Endothelial cell (in vitro differentiated cells): ENCODE measurements around the gene IQGAP2. TPM values are rescaled to one million over a fixed set of nuclear protein-coding genes. Genes with fewer than 3 reads are reported as not detected.

Experiments
- DNase-seq: peaks from one replicate; pipeline ENCODE4 v3.0.0; 2021; ENCODE audit warnings: low spot score
- H3K27ac Mint-ChIP-seq: one replicate; pipeline ENCODE4 v1.8.0; 2021; ENCODE audit warnings: mixed read lengths, inconsistent platforms; ENCODE audit not compliant: unreplicated experiment
- H3K27me3 Mint-ChIP-seq: one replicate; pipeline ENCODE4 v1.8.0; 2021; ENCODE audit warnings: mild to moderate bottlenecking, moderate library complexity, mixed read lengths, inconsistent platforms; ENCODE audit not compliant: unreplicated experiment
- H3K36me3 Mint-ChIP-seq: one replicate; pipeline ENCODE4 v1.8.0; 2021; ENCODE audit warnings: mild to moderate bottlenecking, low read depth, mixed read lengths, inconsistent platforms; ENCODE audit not compliant: unreplicated experiment
- H3K4me1 Mint-ChIP-seq: one replicate; pipeline ENCODE4 v1.8.0; 2021; ENCODE audit warnings: mild to moderate bottlenecking, mixed read lengths, inconsistent platforms; ENCODE audit not compliant: unreplicated experiment
- H3K4me3 Mint-ChIP-seq: one replicate; pipeline ENCODE4 v1.8.0; 2021; ENCODE audit warnings: mild to moderate bottlenecking, mixed read lengths, inconsistent platforms; ENCODE audit not compliant: unreplicated experiment
- H3K9me3 Mint-ChIP-seq: one replicate; pipeline ENCODE4 v1.8.0; 2021; ENCODE audit warnings: mixed read lengths, inconsistent platforms; ENCODE audit not compliant: unreplicated experiment
- total RNA-seq: library from RNA; stranded (reverse); fragmentation: NEBNext Ultra II Directional; extraction: Animal tissue kit (Norgen Biotek cat#: 25700); gene quantifications from one replicate; pipeline ENCODE4 v1.2.1, GENCODE V29; 2021; ENCODE audit not compliant: unreplicated experiment
- TF ChIP-seq, protein P1 (sequence below): fragments of 200-600 bp; sonication (generic); IDR thresholded peaks from one replicate; pipeline ENCODE4 v1.5.0; 2021; ENCODE audit warnings: antibody characterized with exemption; ENCODE audit not compliant: unreplicated experiment

The IQGAP2 gene
- total RNA-seq, 1 donor from 2014 or later = 43.4 TPM

DNA sequence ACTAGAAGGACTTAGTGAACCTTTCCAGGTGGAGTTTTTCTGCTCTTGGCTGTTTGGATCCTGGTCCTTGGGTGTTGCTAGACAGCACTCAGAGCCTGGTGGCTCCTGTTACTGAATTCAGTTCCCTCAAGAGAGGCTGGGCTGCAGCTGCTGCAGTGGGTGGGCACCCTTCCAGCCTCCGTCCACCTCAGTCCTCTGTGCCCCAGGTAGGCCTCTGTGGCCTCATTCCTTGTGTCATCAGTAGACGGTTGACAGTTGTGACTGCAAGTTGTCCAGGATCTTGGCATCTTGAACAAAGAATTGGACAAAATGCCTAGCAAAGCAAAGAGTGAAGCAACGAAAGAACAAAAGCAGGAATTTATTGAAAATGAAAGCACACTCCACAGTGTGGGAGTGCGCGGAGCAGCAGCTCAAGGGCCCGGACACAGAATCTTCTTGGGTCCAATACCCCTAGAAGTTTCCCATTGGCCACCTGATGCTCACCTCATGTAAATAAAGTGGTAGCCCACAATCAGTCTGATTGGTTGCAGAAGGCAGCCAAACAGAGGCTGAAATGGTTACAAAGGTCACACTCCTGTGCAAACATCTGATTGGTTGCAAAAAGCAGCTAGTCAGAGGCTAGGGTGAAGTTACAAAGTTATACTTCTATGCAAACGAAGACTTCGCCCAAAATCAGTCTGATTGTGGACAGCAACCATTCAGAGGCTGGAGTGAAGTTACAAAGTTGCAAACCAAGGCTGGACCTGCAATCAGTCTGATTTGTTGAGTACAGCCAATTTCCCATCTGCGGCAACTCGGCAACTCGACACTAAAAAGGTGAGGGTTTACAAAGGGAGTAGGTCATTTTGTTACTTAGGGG lies 352.9 kb downstream of the IQGAP2 start:
- H3K4me1 Mint-ChIP-seq = no peaks in the 10 kb centered on the region

DNA sequence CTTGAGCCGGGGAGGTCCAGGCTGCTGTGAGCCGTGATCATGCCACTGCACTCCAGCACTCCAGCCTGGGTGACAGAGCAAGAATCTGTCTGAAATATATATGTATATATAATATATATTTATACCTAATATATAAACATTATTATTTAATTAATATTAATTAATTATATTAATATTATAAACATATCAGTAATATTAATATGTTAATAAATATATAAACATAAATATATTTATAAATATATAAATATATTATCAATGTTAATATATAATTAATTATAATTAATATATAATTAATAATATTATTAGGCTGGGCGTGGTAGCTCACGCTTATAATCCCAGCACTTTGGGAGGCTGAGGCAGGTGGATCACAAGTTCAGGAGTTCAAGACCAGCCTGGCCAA lies 354.0 kb downstream of the IQGAP2 start:
- TF ChIP-seq, protein P1, sequence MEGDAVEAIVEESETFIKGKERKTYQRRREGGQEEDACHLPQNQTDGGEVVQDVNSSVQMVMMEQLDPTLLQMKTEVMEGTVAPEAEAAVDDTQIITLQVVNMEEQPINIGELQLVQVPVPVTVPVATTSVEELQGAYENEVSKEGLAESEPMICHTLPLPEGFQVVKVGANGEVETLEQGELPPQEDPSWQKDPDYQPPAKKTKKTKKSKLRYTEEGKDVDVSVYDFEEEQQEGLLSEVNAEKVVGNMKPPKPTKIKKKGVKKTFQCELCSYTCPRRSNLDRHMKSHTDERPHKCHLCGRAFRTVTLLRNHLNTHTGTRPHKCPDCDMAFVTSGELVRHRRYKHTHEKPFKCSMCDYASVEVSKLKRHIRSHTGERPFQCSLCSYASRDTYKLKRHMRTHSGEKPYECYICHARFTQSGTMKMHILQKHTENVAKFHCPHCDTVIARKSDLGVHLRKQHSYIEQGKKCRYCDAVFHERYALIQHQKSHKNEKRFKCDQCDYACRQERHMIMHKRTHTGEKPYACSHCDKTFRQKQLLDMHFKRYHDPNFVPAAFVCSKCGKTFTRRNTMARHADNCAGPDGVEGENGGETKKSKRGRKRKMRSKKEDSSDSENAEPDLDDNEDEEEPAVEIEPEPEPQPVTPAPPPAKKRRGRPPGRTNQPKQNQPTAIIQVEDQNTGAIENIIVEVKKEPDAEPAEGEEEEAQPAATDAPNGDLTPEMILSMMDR = no peak
- peaks cover 2% of the 10 kb centered on the region for H3K4me1 Mint-ChIP-seq
- DNase-seq = no peak
- no peaks in the 10 kb centered on the region for H3K36me3 Mint-ChIP-seq
- H3K27me3 Mint-ChIP-seq = peaks cover 2% of the 10 kb centered on the region
- no peak overlapping the region for H3K27ac Mint-ChIP-seq
- no peak overlapping the region for H3K4me3 Mint-ChIP-seq
- H3K9me3 Mint-ChIP-seq = no peaks in the 10 kb centered on the region

More for the DNA sequence above, 352.9 kb downstream of the IQGAP2 start:
- Mint-ChIP-seq H3K9me3 (no peaks in the 10 kb centered on the region), H3K36me3 (no peaks in the 10 kb centered on the region), H3K27me3 (peaks cover 2% of the 10 kb centered on the region), H3K4me3 (no peak overlapping the region), H3K27ac (no peak overlapping the region)
- DNase-seq = no peak
- TF ChIP-seq, protein P1 = no peak

Other genes starting within 250 kb of the IQGAP2 start
- 311 TPM for gene F2RL2, start 220.1 kb downstream of the IQGAP2 start, total RNA-seq